Left renal cortex interstitium (tissue), 4 donors: Measurements from ENCODE around the gene SHROOM2. TPM values are rescaled to one million over a fixed set of nuclear protein-coding genes. Genes with fewer than 3 reads are reported as not detected.

Experiments
- DNase-seq, 4 donors: peaks; one replicate each; pipeline ENCODE4 v3.0.0-alpha.2; 2013; ENCODE audit warnings: low read depth in 4 of 4, low spot score in 2 of 4, missing footprints in 1 of 4
- polyA plus RNA-seq, 4 donors: library from polyadenylated mRNA; unstranded; fragments of 120-200 nt; gene quantifications; one replicate each; pipeline ENCODE4 v1.2.1, GENCODE V29; 2013; ENCODE audit not compliant: insufficient read length in 4 of 4

SHROOM2 gene
- polyA plus RNA-seq, 4 donors: 17.4 to 20.5 (median 18.1) TPM

DNA sequence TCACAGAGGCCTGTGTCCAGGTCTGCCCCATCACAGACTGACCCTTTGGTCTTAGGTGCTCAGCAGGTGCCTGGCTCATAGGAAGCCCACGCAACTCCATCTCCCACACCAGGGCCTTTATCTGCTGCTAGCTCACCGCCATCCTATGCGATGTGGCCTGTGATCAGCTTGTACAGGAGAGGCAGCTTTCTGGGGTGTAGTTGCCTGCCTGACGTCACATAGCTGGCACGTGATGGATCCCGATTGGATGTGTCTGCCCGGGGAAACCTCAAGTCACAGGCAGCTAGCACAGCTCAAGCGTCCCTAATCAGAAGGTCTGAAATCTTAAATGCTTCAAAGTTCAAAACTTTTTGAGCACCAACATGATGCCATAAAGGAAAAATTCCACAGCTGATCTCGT, 139.8 kb downstream of the SHROOM2 start:
- DNase-seq: no peak

GRCh38 chrX:9927698-9928482, 141.7 kb downstream of the SHROOM2 start:
- DNase-seq: no peak

DNA sequence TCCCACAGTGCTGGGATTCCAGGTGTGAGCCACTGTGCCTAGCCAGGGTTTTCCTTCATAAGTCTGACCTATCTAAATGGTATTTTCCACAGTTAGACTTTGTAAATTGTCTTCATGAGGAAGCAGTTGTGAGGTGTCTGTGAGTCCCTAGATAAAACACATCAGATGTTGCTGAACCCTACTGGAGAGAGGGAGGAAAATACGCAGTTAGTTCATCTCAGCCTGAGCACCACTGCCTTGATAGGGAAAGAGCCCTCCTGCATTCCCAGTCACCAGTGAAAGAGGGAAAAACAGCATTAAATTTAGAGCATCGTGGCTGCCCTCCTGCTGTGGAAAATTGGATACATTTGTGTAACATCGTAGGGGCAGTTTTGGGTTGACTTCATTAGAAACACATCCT, 149.2 kb downstream of the SHROOM2 start:
- DNase-seq: no peak

DNA sequence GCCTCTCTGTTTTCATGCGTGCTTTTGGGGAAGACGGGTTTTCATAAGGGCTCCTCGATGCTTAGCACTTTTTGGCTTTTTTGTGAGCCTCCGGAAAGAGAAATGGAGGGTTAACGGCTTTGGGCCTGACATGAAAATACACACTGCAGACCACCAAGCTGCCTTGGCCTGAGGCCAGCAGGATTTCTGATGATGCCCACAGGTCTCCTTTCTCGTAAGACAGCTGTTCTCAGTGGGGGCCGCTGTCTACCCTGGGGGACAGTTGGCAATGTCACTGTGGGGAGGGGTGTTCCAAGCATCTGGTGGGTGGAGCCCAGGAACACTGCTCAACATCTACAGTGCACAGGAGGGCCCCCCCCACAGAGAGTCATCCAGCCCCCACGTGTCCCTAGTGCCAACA, 151.5 kb downstream of the SHROOM2 start:
- no peak for DNase-seq

DNA sequence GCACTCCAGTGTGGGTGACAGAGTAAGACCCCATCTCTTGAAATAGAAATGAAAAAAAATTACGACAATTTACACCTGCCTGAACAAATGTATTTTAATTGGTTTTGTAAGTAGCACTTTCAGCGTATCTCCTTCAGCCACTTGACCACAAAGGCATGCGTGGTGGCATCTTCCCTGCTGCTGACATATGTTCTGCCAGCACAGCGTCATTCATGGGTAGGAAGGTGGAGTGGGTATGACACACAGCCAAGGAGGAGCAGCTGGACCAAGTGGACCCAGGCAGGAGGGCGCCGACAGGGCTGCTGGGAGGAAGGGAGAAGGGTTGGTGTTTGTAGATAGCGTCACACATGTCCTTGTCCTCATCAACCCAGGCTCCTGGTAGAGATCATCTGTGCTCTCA, 152.3 kb downstream of the SHROOM2 start:
- DNase-seq: no peak

DNA sequence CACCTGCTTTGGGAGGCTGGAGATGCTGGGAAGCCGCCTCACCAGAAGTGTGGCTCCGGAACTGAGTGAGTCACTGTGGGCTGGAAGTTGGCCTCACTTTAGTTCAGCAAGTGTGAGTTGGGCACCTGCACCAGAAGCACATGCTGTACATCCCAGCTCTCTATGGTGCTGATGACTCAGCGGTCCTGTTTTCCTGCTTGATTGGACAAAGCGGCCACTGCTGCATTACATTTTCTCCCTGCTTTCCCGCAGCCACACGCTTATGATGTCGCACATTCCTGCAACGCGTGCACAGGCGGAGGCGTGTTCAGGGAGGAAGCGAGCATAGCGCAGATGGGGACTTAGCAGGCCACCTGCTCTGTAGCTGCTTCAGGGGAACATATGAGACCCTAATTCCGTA, 154.2 kb downstream of the SHROOM2 start:
- DNase-seq: no peak

DNA sequence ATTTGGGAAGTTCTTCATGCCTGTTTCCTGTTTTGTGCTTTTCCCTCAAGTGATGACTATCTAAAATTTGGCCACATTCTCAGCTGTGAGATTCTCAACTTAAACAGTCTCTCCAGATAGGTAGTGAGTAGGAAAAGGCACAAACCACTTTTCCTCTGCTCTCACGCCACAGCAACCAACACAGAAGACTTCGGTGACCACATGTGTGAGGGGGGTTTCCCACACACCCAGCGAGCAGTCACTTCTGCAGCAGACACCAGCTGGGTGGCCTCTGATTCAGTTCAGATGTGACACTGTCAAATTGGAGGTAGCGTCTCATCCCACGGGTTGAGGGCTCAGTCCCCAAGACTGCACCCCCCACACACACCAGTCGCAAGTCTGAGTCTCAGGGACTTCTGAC, 155.9 kb downstream of the SHROOM2 start:
- DNase-seq: no peak

- no peak for DNase-seq
Measured at GRCh38 chrX:9943420-9943819, 157.2 kb downstream of the SHROOM2 start.

- no peak for DNase-seq
Measured at GRCh38 chrX:9947131-9947794, 161.0 kb downstream of the SHROOM2 start.

DNA sequence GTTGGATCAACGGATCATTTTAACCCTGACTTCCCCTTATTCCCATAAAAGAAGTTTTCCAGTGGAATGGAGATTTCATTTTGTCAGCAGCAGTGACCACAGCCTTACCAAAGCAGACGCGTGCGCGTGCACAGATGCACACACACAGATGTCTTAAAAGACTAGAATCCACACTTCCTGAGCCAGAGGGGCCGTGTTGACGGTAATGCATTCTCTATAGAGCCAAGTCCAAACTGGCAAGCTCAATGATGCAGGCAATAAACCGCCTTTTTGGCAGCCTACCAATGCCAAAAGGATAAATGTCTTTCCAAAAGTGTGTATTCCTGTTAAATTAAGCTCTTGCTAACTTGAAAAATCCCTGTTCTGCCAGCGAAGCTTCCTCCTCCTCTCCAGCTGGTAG, 162.2 kb downstream of the SHROOM2 start:
- no peak for DNase-seq

- DNase-seq: no peak
Measured at GRCh38 chrX:9952300-9952699, 166.1 kb downstream of the SHROOM2 start.

DNA sequence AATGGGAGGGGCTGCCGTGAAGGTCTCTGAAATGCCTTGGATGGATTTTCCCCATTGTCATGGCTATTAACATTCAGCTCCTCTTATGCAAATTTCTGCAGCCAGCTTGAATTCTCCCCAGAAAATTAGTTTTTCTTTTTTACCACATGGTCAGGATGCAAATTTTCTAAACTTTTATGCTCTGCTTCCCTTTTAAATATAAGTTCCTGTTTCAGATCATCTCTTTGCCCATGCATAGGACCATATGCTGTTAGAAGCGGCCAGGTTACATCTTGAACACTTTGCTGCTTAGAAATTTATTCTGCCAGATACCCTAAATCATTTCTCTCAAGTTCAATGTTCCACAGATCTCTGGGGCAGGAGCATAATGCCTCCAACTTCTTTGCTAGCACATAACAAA, 167.2 kb downstream of the SHROOM2 start:
- no peak for DNase-seq

GRCh38 chrX:9955506-9955905, 169.3 kb downstream of the SHROOM2 start:
- no peak for DNase-seq

GRCh38 chrX:9957743-9958142, 171.5 kb downstream of the SHROOM2 start:
- no peak for DNase-seq

DNA sequence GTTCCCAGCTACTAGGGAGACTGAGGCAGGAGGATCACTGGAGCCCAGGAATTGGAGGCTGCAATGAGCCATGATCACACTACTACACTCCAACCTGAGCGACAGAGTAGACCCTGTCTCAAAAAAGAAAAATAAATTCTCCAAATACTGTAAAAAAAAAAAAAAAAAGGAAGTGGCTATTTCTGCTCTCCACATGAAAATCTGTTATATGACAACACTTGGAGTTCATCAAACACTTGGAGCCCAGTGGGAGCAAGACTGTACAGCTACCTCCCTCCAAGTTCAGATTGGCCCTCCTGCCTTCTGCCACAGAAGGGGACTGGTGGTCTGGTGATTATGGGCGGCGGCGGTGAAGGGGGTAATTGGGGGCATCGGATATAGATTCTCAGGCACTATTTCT, 172.0 kb downstream of the SHROOM2 start:
- no peak for DNase-seq

- no peak for DNase-seq
Measured at GRCh38 chrX:9961750-9962149, 175.5 kb downstream of the SHROOM2 start.

DNA sequence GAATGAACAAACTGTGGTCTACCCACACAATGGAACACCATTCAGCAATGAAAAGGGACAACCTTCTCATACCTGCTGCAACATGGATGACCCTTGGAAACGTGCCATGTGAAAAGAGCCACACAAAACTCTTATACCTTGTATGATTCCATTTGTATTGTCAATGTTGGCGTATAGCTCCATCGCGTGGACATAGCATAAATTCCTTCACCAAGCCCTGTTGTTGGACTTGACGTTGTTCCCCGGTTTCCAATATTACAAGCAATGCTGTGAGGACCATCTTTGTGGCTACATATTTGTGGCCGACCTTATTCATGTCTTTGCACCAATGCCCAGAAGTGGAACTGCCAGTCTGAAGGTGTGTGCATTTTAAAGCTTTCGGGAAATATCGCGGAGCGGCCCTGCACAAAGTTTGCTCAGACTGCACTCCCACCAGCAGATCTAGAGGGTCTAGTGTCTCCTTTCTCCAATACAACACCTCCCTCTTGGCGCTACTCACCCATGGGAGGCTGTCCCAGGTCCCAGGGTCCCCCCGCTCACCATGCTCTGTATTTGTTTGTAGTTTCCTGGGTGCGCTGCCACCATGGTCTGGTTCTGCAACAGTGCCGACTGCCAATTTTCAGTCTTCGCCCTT, 180.7 kb downstream of the SHROOM2 start, which contains the start of gene CLDN34:
TSS of gene CLDN34 (plus strand) at position 584 of the 634 bp plus-strand sequence. CDS start at position 584, 0 bp downstream.
- DNase-seq: no peak

- no peak for DNase-seq
Measured at GRCh38 chrX:9977635-9978034, 191.4 kb downstream of the SHROOM2 start.

DNA sequence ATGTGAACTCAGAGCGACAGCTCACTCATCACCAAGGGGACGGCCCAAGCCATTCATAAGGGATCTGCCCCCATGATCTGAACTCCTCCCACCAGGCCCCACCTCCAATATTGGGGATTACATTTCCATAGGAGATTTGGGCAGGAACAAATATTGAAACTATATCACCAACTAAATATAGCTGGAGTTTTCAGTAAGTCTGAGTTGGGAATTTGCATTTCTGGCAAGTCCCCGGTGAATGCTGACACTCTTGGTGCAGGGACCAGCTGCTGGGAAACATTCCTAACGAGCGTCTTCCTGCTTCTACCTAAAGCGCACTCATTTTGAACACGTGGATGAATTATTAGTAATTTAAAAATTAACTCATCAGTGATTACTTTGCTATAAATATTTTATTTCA, 194.2 kb downstream of the SHROOM2 start:
- no peak for DNase-seq

GRCh38 chrX:9980927-9981326, 194.7 kb downstream of the SHROOM2 start:
- DNase-seq: no peak

GRCh38 chrX:9983441-9983840, 197.2 kb downstream of the SHROOM2 start:
- DNase-seq: no peak

- DNase-seq: no peak
Measured at GRCh38 chrX:9983846-9984245, 197.6 kb downstream of the SHROOM2 start.
